Left renal cortex interstitium (tissue), 4 donors: ENCODE measurements around the gene CD109. TPM values are rescaled to one million over a fixed set of nuclear protein-coding genes. Genes with fewer than 3 reads are reported as not detected.
"Not testable (repeated sequence)": the region's sequence is repeated elsewhere in the genome, so short reads cannot be mapped to it uniquely, and the experiment has no call there.

Source experiments
- DNase-seq, 4 donors: peaks; one replicate each; pipeline ENCODE4 v3.0.0-alpha.2; 2013; ENCODE audit warnings: low read depth in 4 of 4, low spot score in 2 of 4, missing footprints in 1 of 4
- polyA plus RNA-seq, 4 donors: library from polyadenylated mRNA; unstranded; fragments of 120-200 nt; gene quantifications; one replicate each; pipeline ENCODE4 v1.2.1, GENCODE V29; 2013; ENCODE audit not compliant: insufficient read length in 4 of 4

Gene CD109
- polyA plus RNA-seq, result 10 to 100 TPM; 11.1 to 15.5 (median 12.8) TPM

DNA sequence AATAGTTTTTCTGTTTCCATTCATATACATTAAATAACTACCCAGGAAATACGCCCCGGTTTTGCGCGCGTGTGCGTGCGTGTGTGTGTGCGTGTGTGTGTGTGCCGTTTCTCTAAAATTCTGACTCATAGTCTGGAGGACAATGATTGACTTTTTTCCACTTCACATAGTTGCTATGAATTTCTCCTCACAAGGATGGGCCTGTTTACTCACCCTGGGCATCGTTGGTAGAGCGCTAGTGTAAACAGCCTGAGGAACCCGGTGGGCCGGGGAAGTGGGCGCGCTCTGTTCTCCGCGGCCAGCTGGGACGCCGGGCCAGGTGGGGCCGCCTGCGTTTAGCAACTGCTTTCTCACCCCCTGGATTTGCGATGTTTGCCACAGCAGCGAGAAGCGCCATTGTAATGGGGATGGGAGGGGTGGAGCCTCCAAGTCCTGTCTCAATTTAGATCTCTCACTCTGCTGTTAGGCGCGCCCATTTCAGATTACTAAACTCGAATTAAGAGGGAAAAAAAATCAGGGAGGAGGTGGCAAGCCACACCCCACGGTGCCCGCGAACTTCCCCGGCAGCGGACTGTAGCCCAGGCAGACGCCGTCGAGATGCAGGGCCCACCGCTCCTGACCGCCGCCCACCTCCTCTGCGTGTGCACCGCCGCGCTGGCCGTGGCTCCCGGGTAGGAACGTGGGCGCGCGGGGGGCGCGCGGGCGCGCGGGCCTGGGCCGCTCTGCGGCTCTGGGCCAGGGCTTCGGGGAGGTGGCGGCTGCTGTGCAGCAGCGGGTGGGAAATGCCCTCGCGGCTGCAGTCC lies at the start of gene CD109:
Gene CD109 (plus strand): TSS at position 585 of the 803 bp plus-strand sequence. CDS start 13 bp downstream, at position 598.
- DNase-seq, result peak in 2 of 4 donors; percentile 41 to 45

DNA sequence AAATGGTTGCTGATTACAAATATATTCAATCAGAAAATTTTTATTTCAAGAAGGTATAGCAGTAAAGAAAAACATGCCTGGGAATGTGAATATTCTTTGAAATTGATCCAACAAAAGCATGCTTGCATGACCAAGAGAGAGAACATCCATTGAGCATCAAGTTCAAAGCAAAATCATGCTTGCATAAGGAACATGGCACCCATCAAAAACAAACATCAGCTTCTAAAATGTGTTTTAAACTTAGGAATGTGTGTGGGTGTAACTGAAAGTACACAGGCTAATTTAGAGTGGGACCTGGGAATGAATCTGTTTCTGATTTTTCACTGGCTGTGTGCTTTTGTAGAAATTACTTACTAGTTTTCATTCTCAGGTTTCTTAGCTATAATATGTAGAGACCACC lies 47.8 kb upstream of the CD109 start:
- no peak for DNase-seq

DNA sequence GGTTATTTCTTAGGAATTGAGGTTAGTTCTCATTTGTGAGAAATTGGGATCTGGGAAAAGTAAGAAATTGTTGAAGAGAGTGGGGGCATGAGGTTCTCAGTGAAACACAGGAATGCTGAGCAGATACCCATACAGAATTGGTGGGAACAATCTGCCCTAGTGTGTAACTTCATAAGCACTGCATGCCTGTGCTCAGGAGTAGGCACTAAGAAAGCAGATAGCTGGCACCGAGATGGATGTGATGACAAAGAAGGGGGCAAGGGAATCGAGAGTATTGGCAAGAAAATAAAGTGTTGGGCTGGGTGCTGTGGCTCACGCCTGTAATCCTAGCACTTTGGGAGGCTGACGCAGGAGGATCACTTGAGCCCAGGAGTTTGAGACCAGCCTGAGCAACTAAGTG lies 46.2 kb upstream of the CD109 start:
- DNase-seq, result no peak

DNA sequence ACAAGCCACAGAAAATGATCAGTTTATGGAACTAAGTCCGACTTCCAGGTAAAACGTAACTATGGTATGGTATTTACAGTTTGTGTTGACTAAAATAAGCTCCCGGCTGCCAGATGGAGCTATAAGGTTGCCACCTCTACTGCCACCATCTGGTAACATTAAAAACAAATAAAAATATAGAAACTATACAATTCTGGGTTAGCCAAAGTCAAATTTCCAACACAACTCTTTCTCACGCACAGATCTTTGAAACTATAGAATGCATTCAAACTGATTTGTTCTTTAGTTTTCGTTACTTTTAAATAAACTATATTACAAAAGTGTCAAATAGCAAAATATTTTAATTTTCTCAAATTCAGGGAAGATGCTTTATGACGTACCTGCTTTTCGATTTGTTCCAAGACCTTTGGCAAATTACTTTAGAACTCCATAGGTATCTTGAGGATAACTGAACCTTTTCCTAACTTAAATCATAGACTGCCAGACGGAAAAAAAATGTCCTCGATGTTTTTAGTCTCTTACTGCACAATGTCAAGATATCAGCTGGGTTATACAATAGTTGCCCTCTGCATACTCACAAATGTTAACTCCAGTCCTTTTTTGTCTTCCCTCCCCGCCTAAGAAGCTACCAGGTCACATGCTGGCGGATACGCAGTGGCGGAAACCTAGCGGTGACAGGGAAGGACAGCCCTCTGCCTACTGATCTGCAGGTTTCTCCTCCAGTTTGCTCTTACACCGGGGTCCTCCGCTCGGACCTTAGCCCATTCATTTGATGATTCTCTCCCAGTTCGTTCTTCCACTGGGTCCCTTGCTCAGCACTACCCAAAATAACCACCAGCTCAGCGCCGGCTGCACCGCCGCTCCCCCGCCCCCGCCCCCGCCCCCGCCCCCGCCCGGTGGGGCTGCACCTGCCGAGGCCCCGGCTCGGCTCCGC lies 43.1 kb upstream of the CD109 start:
- DNase-seq, result peak; percentile 20 to 50 (median 35)

- peak; percentile 75 to 87 (median 80) for DNase-seq
Measured at GRCh38 chr6:73653571-73654424, 42.2 kb upstream of the CD109 start, which contains the start of gene SLC17A5. Gene SLC17A5, minus strand, starts transcription at chr6:73653992. Its CDS starts 106 bp downstream, at chr6:73653886.

DNA sequence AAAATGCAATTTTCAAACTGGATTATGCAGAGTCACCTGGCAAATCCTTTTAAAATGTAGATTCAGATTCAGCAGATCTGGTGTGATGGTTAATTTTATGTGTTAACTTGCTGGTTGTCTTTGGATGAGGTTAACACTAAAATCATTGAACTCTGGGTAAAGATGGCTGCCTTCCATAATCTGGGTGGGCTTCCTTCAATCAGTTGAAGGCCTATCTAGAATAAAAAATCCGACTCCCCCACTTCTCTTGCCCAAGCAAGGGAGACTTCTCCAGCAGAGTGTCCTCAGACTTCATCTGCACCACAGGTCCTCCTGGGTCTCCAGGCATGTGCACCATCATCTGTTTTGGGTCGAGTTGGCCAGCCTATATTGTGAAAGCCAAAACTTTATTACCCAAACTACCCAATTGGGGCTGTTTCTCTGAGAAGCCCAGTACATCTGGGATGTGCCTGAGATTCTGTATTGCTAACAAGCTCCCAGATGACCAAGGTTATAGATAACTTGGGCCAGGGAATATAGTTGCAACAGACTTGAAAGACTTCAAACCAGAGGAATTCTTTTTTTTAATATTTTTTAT lies 40.6 kb upstream of the CD109 start:
- DNase-seq, result no peak

- DNase-seq, result no peak
Measured at GRCh38 chr6:73656531-73657145, 39.4 kb upstream of the CD109 start.

DNA sequence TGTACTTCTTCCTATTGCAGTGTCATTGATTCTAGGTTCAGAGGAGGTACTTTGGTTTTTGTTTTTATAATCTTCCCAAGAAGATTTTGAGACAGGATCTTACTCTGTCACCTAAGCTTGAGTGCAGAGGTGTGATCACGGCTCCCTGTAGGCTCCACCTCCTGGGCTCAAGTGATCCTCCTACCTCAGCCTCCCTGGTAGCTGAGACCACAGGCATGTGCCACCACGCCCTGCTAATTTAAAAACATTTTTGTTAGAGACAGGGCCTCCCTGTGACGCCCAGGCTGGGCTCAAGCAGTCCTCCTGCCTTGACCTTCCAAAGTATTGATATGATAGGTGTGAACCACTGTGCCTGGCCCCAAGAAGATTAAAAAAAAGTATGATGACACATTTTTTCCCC lies 38.8 kb upstream of the CD109 start:
- no peak for DNase-seq

DNA sequence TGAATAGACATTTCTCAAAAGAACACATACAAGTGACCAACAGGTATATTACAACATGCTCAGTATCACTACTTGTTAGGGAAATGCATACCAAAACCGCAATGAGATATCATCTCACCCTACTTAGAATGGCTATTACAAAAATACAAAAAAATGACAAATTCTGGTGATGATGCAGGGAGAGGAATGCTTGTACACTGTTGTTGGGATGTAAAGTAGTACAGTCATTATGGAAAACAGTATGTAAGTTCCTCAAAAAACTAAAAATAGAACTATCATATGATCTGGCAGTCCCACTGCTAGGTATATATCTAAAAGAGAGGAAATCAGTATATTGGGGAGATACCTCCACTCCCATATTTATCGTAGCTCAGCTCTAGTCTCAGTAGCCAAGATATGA lies 31.3 kb upstream of the CD109 start:
- no peak for DNase-seq

- DNase-seq, result no peak
Measured at GRCh38 chr6:73665686-73666319, 30.2 kb upstream of the CD109 start.

GRCh38 chr6:73666393-73666792 lies 29.6 kb upstream of the CD109 start:
- DNase-seq, result no peak

DNA sequence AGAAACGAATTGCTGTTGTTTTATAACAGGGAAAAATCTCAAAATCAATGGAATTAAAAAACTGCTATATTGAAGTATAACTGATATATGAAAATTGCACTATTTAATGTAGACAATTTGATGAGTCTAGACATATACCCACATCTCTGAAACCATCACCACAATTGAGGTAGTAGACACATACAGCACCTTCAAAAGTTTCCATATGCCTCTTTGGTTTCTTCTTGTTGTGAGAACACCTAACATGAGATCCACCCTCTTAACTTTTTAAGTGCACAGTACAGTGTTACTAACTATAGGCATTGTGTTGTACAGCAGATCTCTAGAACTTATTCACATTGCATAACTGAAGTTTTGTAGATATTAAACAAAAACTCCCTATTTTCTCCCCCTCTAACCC lies 28.2 kb upstream of the CD109 start:
- DNase-seq, result no peak

DNA sequence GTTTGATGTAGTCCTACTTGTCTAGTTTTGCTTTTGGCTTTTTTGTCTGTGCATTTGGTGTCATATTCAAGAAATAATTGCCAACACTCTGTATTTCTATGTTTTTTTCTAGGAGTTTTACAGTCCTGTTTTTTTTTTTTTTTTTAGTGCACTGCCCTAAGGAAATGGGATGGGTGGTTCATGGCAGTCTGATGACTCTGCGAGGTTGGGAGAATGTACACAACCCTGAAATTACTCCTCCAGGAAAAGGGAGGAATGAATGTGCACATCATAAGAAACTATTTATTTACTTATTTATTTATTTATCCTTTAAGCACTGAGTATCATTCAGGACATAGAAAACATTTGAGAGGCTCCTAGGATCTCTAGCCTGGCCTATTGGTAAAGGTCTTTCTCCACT lies 27.0 kb upstream of the CD109 start:
- DNase-seq, result no peak

GRCh38 chr6:73671911-73672685 lies 23.9 kb upstream of the CD109 start:
- DNase-seq, result no peak

GRCh38 chr6:73675466-73676098 lies 20.4 kb upstream of the CD109 start:
- peak in 2 of 4 donors; percentile 21 to 75 for DNase-seq

- DNase-seq, result no peak
Measured at GRCh38 chr6:73679009-73679408, 17.0 kb upstream of the CD109 start.

DNA sequence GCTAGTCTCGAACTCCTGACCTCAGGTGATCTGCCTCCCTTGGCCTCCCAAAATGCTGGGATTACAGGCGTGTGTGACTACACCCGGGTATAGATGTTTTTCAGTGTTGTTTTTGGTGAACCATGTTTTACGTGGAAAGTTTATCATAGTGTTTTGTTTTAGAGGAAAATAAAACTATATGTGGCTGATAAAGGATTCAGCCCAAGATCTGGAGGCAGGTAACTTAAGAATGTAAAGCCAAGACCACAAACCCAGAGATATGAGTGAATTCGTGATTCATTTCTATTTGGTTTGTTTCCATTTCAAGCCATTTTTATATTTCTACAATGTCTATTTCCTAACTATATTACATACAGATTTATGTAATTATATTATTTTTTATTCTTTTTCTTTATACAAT lies 16.2 kb upstream of the CD109 start:
- not testable (repeated sequence) for DNase-seq
